GM20431 (cell line): ENCODE measurements around the gene PLVAP.

Source experiments
- in situ Hi-C: fragments of 300-500 bp; cut with MseI, MboI; formaldehyde crosslinking; loops from one replicate; pipeline ENCODE4 v1.15.0; 2020; ENCODE audit warnings: low sequenced_read_pairs; ENCODE audit not compliant: unreplicated experiment

Gene PLVAP, protein sequence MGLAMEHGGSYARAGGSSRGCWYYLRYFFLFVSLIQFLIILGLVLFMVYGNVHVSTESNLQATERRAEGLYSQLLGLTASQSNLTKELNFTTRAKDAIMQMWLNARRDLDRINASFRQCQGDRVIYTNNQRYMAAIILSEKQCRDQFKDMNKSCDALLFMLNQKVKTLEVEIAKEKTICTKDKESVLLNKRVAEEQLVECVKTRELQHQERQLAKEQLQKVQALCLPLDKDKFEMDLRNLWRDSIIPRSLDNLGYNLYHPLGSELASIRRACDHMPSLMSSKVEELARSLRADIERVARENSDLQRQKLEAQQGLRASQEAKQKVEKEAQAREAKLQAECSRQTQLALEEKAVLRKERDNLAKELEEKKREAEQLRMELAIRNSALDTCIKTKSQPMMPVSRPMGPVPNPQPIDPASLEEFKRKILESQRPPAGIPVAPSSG

DNA sequence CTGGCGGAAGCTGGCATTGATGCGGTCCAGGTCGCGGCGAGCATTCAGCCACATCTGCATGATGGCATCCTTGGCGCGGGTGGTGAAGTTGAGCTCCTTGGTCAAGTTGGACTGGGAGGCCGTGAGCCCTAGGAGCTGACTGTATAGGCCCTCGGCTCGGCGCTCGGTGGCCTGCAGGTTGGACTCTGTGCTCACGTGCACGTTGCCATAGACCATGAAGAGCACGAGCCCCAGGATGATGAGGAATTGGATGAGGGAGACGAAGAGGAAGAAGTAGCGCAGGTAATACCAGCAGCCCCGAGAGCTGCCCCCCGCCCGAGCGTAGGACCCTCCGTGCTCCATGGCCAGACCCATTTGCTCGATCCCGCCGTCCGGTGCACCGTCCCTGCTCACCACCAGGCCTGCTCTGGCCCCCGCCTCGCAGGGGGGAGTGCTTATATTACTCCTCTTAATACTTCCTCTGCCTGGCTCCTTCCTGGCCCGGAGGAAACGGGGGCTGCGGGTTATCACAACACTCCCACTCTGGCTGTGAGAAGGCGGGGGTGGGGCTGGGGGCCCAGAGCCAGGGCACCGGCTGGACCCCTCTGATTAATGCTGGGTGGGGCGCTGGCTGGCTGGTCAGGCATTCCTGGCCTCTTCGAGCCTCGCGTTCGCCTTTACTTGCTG, at the start of gene PLVAP:
Gene PLVAP (minus strand): TSS at position 408 of the 666 bp plus-strand sequence. CDS start 54 bp downstream, at position 354.
- in situ Hi-C loops = no loop called here

DNA sequence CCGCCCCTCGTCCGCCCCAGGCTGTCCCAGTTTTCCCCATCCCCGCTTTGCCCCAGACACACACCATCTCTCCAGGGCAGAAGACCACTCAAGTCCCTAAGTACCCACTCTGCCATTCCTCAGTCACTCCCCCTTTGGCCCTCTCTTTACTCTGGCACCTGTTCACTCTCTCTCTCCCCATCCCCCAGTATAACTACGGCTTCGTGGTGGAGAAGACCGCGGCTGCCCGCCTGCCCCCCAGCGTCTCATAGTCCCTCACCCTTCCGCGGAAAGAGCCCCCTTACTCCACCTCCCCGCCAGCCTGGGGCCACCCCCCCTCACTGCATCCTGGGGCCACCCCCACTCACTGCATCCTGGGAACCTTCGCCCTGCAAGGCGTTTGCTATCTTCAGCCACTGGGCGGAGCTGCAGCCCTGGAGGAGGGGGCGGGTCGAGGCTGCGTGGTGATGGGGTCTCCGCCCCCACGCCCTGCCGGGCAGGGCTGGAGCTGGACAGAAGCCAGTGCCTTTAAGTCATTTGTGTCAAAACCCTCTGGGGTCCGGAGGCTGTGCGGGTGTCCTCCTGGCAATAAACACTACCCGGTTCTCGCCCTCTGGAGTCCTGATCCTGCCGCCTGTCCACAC, 47.7 kb upstream of the PLVAP start:
- in situ Hi-C loops = no loop called here

DNA sequence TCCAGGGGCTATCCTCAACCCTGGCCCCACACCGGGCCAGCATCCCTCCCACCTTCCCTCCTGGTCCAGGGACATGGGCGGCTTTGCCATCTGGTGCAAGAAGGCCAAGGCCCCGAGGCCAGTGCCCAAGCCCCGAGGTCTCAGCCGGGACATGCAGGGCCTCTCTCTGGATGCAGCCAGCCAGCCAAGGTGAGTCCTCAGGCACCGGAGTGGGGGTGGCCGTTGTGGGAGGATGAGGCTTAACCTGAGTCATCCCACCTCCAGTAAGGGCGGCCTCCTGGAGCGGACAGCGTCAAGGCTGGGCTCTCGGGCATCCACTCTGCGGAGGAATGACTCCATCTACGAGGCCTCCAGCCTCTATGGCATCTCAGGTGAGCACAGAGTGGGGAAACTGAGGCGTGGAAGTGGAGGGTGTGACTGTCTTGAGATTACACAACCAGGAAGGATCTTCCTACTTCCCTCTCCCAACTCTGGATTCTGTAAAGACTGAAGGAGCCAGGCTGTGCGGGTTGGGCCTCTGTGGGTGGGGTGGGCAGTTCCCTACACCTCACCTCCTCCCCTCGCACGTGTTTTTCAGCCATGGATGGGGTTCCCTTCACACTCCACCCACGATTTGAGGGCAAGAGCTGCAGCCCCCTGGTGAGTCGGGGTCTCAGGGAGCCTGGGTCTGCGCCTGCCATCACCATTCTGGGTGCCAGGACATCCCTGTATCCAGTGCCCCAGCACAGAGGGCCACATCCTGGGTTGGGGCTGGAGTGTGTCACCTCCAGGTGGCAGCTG, 46.5 kb upstream of the PLVAP start:
- in situ Hi-C loops = no loop called here

DNA sequence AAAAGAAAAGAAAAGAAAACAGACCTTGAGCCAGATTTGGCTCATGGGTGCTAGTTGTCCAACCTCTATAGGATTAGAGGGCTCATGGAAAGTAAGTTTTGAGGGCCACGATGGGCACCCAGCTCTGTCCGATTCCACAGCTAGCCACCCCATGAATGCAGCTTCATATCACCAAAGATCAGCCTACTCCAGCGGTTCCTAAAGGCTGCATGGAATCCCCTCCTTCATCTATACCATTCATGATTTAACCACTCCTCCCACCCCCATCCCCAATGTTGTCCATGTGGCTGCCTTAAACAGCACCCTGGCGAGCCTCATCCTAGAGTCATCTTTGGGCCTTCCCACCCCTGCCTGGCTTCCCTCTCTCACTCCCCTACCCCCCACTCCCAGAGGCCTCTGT, 44.8 kb upstream of the PLVAP start:
- in situ Hi-C loops = no loop called here

DNA sequence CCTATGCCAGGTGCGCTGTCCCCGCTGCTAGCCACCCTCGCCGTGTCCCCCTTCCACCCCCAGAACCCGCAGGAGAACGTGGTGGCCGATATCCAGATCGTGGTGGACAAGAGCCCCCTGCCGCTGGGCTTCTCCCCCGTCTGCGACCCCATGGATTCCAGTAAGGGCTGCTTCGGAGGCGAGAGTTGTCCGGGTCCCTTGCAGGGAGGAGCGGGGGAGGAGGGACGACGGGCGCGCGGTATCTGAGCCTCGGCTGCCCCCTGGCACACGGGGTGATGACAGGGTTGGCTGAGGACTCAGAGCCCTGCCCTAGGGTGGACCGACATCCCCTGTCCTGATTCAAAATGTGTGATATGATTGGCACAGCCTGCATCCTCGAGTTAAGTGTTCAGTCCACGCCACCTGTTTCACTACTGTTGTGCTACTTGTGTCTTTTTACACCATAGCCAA, 43.4 kb upstream of the PLVAP start:
- in situ Hi-C loops = no loop called here

DNA sequence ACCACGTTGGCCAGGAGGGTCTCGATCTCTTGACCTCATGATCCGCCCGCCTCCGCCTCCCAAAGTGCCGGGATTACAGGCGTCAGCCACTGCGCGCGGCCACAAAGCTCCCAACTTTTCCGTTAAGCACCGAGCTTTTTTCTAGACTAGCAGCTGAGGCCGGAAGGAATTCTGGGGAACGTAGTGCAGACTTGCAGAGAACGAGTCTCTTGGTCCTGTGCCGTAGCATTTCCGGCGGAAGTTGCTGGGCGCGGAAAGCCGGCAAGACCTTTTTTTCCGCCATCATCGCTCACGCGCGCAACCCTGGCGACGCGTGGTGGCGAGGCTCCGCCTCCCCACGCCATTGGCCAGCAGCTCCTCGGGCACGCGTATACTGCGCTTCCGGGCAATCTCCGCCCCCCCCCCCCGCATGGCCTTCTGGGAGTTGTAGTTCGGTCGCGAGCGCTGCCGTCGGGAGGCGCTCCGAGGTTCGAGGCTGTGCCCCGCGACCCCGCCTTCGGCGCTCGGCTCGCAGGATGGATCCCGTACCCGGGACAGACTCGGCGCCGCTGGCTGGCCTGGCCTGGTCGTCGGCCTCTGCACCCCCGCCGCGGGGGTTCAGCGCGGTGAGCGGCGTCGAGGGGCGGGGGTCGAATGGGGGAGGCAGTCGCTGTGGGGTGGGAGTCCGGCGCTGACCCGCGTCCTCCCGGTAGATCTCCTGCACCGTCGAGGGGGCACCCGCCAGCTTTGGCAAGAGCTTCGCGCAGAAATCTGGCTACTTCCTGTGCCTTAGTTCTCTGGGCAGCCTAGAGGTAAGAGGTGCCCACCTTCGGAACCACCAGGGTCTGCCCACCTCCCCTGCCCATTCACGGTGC, 42.7 kb upstream of the PLVAP start, which contains the start of gene MVB12A:
Gene MVB12A (plus strand): TSS at position 427 of the 854 bp plus-strand sequence. CDS start 89 bp downstream, at position 516.
- in situ Hi-C loops = no loop called here

DNA sequence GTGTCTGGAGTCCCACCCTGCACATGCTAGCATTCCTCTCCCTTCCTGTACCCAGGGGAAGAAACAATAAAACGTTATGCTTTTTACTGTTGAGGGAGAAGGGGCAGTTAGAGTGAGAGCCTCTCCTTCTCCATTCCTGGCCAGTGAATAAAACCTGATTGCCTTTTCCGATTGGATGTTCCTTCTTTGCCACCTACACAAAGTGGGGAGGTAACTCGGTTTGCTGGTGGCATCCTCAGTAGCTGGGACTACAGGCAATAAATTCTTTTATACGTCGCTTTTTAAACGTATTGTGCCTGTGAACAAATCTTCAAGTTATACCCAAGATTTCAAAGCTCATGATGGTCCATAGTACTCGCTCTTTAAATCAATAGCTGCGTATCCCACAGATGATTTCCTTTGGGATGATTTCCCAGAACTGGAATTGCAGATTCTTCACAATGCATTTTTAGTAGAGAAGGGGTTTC, 42.0 kb upstream of the PLVAP start:
- in situ Hi-C loops = no loop called here

DNA sequence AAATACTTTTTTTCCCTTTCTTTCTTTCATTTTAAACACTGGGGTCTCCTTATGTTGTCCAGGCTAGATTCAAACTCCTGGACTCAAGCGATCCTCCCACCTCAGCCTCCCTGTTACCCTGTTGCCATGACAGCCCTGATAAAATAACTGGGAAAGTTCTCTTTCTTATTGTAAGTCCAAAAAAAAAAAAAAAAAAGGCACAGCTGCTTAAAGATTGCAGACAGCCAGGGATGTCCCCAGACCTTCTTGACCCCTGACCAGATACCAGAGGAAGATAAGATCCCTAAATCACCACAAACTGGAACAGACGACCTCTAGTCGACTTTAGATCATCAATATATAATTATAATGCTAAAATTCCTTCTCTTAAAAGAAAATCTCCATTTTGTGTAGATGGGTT, 41.6 kb upstream of the PLVAP start:
- in situ Hi-C loops = no loop called here

DNA sequence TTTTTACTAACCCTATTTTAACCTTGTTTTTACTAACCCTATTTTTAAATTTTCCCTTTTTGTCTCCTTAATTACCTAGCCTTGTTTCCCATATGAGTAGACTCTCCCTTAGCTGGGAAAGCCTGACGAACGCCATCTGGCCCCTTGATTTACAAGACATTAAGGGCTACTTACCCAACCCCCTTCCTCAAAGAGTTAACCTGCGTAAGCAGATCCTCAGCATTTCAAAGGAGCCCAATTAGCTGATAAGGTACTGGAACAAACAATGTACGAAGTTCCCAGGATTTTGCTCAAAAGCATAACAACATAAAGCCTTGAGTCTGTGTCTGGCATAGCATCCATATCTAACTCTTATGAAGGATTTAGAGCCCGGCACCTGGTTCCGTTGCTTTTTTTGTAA, 38.0 kb upstream of the PLVAP start:
- in situ Hi-C loops = no loop called here

DNA sequence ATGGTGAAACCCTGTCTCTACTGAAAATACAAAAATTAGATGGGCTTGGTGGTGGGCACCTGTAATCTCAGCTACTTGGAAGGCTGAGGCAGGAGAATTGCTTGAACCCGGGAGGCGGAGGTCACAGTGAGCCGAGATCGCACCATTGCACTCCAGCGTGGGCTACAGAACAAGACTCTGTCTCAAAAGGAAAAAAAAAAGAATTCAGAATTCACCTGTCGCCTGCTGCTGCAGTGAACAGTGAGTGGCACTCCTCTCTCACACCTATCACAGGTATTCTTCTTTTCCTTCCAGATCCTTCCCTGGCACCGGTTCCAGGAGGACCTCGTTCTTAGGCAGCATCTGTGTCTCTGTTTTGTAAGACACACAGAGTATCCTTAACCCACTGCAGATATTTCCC, 37.0 kb upstream of the PLVAP start:
- in situ Hi-C loops = no loop called here

DNA sequence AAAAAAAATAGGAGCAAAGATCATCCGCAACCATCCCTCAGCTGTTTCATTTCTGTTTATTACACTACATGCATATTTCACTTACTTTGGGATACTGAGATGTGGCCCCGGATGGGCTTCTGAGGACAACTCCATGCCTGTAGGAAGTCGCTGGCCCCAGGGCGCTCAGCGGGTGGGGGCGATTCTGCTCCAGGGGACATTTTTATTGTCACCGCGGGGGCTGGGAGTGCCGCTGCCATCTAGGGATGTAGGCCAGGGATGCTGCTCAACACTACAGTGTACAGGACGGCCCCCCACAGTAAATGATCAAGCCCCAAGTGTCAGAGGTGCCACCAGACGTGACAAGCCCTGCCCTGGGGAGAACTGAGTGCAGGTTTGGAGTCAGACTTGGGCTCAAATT, 34.7 kb upstream of the PLVAP start:
- in situ Hi-C loops = no loop called here

DNA sequence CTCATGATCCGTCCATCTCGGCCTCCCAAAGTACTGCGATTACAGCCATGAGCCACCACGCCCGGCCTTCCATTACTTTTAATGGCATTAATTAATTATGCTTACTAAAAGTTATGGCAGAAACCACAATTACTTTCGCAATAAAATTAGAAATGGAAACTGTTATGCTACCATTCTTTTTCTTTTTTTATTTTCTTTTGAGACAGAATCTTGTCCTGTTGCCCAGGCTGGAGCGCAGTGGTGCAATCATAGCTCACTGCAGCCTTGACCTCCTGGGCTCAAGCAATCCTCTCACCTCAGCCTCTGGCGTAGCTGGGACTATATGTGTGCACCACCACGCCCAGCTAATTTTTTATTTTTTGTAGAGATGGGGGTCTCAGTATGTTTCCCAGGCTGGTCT, 32.8 kb upstream of the PLVAP start:
- in situ Hi-C loops = no loop called here

DNA sequence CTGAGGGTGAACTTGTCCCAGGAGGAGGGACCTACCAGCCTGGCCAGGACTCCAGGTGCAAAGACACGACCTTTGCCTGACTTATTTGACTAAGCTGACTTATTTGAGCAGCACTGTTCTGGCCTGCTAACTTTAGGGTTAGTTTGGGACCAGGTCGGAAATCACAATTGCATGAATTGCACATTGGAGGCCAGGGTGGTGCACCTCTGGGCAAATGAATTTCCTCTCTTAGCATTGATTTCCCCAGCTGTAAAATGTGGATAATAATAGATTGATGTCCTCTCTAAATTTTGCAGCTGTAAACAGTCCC, 29.7 kb upstream of the PLVAP start:
- in situ Hi-C loops = no loop called here

DNA sequence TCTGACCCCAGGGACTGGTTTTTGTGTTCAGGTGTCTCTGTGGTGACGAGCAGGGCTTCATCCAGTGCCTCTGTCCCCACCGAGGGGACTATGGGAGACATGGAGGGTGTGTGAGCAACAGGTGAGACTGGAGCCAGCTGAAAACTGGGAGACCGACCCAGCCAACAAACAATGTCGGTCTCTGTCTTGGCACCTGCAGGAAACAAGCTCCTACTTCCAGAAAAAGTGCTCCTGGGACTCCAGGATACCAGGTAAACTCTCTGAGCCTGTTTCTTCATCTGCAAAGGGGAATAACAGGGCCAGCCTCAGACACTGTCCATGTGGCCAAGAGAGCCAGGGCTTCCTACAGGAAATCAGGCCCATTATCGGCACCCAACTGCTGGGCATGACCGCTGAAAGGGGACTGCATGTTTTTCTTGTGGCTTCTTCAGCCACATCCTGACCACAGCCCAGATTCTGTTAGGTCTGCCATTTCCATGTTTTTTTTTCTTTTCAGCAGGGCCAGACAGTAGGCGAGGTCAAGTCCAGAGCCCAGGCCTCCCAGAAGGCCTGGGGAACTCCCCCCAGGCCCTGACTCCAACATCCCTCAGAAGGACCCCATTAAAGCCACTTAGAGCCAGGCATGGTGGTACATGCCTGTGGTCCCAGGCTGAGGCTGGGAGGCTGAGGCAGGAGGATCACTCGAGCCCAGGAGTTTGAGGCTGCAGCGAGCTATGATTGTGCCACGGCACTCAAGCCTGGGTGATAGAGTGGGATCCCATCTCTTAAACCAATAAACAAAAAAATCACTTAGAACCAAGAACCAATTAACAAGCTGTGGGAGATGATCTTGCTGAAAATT, 29.1 kb upstream of the PLVAP start:
- in situ Hi-C loops = no loop called here

DNA sequence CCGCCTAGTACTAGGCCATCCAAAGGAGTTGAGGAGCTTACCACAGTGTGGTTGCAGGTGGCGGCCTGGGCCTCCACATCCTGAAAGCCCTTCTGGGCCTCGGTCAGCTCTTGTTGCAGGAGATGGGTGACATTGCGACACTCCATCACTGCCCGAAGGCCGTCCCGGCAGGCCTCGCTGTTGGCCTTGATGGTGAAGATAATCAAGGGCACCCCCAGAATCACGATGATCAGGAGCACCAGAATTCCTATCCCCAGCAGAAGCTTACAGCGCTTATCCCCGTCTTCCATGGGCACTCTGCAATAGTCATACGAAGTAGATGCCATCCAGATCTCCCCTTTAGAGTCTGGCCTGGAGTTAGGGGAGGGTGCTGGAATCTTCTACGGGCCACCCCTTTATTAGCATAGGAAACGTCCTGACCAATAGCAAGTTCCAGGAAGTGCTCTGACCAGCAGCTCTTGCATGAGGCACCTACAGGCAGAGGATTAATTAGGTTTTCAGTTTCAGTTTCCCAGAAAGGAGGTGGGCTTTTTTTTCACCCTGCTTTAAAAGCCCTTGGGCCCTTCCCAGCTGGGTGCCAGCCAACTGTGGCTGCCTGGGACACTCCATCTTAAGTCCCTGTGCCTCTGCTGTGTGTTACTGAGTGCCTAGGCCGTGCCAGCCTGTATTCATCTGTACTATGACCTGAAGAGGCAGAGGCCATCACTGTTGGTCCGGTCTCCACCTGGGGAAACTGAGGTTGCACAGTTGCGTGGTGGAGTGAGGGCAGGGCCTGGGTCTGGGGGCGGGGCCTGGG, 28.3 kb upstream of the PLVAP start, which contains the start of gene BST2:
Gene BST2 (minus strand): TSS at position 381 of the 796 bp plus-strand sequence. CDS start 55 bp downstream, at position 326.
- in situ Hi-C loops = no loop called here

DNA sequence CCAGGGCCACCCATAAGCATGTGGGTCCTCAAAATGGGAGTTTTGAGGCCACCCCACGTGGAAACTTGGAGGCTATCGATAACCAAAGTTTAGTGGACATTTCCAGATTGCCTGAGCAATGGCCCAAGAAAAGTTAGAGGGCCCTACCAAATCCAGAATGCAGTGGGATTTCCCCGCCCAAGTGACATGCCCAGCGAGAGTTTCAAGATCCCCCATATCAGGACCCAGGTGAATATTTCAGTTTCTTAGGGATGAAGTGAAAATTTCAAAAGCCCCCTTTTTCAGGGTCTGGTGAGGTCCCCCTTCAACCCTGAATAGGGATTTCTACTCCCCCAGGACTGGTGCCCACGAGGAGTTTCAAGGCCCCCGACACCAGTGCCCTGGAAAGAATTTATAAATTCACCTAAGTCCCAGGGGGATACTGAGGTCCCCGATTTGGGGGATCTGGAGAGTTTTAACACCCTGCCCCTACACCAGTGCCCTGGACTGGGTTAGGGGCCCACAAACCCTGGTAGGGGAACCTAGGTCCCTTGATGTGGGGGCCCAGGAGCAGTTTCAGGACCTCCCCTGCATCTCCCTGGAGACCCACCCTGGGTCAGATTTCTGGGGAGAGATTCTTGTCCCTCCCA, 27.6 kb upstream of the PLVAP start:
- in situ Hi-C loops = no loop called here

DNA sequence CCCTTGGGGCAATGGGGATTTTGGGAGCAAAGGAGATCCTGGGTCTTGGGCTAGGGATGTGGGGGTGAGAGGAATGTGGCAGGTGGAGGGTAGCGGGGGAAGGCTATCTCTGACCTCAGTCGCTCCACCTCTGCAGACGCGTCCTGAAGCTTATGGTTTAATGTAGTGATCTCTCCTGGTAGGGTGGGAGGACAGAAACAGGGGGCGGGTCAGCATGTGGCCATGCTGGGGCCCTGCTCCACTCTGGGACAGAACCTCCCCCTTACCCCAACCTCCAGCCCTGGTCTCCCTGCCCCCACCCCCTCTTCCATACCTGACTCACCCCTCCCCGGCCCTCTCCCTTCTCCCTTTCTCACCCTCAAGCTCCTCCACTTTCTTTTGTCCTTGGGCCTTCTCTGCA, 26.9 kb upstream of the PLVAP start:
- in situ Hi-C loops = no loop called here
